HG03060 (cell line): ENCODE results near the gene MAP2K2.
"Not testable (repeated sequence)": the region's sequence is repeated elsewhere in the genome, so short reads cannot be mapped to it uniquely, and the experiment has no call there.

Source experiments
- ATAC-seq: cut with Tn5 transposase; IDR thresholded peaks from one replicate; pipeline ENCODE4 v1.9.1; 2021; ENCODE audit warnings: low read depth, moderate number of reproducible peaks; ENCODE audit not compliant: unreplicated experiment

MAP2K2 gene

DNA sequence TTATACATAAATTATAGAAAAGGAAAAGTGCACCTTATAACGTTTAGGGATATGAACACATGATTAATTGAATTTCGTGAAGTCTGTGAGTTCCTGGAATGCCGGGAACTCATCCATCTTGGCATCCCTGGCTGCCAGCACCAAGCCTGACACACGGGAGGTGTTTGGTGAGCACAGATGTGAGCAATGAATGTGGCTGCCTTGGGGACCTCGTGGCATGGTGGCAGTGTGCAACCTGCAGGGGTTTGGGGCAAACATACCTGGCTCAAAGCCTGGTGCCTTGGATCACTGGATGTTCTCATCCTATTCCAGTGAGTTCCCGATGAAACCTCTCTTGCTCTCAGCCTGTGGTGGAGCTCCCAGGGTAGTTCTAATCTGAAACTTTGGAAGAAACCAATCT, 10.4 kb upstream of the MAP2K2 start:
- ATAC-seq: no peak

DNA sequence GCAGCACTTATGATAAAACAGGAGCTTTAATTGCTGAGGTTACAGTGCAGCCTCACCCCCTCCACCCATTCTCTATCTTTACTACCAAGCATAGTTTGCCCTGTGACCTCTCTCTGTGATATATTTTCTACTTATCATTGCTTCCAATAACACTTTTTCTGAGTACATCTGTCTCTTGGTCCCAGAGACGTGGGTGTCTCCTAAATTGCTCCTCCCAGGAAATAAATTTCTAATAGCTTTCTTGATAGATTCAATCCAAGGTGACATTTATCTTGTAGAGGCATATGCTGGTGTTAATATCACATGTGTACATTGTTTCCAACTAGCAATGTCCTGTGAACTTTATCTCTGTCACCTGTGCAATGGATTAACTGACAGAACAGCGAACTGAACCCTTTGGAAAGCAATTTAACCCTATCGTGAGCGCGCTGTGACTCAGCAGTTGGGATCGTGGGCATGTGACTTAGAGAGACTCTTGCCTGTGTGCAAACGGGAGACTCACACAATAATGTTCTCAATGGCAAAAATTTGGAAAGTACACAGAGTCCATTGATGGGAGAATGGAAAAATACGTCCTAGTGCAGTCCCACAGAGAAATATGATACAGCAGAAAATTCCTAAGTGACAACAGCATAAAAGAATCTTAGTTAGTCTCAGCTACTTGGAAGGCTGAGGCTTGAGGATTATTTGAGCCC, 7.0 kb upstream of the MAP2K2 start:
- no peak for ATAC-seq

DNA sequence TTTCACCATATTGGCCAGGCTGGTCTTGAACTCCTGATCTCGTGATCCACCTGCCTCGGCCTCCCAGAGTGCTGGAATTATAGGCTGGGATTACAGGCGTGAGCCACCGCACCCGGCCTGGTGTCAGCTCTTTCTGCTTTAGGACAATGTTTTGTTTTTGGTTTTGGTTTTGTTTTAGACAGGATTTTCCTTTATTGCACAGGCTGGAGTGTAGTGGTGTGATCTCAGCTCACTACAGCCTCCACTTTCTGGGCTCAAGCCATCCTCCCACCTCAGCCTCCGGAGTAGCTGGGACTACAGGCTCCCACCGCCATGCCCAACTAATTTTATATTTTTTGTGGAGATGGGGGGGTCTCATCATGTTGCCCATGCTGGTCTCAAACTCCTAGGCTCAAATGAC, 5.1 kb upstream of the MAP2K2 start:
- ATAC-seq: not testable (repeated sequence)

DNA sequence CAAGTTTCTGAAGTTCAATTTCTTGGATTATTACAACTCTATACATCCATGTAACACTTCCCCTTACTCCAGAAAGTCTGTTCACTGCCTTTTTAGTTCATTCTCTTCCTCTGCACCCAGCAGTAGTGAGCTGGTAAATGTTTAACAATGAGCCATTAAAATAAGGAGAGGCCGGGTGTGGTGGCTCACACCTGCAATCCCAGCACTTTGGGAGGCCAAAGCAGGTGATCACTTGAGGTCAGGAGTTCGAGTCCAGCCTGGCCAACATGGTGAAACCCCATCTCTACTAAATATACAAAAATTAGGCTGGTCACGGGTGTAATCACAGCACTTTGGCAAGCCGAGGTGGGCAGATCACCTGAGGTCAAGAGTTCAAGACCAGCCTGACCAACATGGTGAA, 3.4 kb upstream of the MAP2K2 start:
- ATAC-seq: not testable (repeated sequence)

DNA sequence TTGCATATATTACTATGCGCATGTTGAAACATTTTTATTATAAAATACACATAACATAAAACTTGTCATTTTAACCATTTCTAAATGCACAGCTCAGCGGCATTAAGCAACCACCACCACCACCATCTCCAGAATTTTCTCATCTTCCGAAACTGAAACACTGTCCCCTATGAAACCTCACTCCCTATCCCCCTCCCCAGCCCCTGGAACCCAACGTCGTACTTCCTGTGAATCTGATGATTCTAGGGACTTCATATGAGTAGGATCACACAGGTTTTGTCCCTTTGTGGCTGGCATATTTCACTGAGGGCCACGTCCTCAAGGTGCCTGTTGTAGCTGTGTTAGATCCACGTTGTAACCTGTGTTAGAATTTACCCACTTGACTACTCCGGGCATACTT, 716 bp upstream of the MAP2K2 start:
- no peak for ATAC-seq

DNA sequence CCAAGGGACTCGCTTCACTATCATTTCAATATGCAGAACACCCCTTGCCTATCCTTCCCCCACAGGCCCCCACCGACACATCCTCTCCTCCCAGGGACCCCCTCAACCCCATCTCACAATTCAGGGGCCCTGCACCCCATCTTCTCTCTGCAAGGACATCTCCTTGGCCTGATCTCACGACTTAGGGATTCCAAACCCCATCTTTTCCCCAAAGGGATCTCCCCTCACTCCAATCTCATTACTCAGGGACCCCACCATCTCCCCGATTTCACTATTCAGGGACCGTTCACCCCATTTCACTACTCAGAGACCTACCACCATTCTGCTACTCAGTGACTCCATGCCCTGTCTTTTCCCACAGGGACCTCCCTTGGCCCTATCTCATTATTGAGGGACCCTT, 1.4 kb downstream of the MAP2K2 start:
- ATAC-seq: no peak

DNA sequence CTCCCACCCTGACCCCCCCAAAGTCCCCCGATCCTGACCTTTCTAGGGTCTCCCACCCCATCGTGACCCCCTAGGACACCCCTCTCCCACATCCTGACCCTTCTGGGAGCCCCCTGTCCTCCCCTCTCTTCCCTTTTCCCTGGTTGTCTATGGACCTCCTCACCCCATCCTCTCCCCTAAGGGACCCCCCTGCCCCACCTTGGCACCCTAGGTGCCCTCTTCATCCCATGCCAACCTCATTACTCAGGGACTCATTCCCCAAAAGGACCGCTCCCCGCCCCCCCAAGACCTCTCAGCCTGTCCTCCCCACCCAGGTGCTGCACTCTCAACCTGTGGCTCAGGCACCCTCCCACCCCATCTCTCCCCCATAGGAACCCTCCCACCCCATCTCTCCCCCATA, 2.1 kb downstream of the MAP2K2 start:
- ATAC-seq: no peak

DNA sequence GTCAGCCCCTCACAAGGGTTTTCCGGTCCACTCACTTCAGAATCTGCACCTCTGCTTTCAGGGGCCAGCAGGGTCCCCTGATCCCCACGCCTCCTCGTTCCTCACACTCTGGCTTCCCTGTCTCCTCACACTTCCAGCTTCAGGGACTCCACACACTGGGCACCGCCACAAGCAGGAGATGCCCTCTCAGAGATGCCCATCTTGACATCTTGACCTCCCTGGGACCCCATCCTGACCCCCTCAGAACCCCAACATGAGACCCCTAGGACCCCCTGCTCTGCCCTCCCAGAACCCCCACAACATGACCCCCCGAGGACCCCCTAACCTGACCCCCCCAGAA, 2.7 kb downstream of the MAP2K2 start:
- no peak for ATAC-seq

DNA sequence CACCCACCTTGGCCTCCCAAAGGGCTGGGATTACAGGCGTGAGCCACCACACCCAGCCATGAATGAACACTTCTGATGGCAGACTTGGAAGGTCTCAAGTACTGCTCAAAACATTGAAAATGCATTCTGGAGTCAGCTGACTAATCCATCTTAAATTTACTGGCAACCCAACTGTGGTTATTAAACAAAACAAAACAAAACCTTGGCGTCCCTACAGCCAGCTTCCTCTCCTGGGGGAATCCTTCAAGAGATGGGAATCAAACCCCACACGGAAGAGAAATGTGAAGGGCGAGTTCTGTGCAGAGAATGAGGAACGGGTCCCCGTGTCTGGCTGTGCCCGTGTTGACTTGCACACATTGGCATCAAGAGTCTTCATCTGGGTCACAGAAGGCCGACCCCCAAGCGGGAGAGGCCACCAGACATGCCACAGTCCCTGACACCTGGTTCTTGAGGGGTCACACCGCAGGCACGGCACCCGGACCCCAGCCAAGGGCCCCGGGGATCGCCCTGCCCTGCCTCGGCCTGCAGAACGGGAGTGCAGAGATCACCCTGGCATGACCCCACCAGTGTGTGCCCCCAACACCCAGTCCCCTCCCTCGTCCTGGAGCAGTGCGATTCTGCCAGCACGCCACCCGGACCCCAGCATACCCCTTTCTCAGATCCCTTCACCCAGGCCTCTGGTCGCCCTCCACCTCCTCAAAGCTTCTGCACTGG, 3.2 kb downstream of the MAP2K2 start:
- no peak for ATAC-seq

DNA sequence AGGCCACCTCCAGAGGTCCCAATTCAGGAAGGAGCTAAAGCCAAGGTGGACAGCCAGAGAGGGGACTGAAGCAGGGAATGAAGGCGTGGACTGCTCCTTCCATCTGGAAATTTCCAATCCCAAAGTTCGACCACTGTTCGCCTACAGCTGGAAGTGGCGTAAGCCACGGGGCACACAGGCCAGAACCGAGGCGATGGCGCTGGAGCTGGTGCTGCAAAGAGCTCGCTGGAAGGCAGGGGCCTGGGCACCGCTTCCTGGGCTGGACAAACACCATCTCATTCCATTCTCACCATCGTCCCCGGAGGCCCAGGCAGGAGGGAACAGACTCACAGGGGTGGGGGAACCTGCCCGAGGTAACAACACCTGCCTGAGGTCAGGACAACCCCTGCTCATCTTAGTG, 4.2 kb downstream of the MAP2K2 start:
- no peak for ATAC-seq

DNA sequence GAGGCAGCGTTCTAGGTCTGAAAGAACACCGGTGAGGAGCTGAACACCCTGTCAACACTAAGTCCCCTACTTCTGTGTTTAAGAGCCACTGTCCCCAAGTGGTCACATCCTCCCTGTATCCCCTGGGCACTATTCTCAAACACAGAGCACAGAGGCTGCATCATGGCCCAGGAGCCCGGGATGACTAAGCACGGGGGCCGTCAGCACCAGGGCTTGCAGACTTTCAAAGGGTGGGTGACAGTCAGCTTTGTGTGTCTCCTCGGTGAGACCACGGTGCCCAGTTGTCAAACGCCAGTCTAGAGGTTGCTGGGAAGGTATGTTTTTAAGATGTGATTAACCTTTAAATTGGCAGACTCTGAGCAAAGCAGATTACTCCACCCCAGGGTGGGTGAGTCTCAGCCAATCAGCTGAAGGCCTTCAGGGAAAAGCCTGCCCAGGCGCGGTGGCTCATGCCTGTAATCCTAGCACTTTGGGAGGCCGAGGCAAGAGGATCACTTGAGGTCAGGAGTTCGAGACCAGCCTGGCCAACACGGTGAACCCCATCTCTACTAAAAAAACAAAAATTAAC, 8.0 kb downstream of the MAP2K2 start:
- ATAC-seq: no peak

DNA sequence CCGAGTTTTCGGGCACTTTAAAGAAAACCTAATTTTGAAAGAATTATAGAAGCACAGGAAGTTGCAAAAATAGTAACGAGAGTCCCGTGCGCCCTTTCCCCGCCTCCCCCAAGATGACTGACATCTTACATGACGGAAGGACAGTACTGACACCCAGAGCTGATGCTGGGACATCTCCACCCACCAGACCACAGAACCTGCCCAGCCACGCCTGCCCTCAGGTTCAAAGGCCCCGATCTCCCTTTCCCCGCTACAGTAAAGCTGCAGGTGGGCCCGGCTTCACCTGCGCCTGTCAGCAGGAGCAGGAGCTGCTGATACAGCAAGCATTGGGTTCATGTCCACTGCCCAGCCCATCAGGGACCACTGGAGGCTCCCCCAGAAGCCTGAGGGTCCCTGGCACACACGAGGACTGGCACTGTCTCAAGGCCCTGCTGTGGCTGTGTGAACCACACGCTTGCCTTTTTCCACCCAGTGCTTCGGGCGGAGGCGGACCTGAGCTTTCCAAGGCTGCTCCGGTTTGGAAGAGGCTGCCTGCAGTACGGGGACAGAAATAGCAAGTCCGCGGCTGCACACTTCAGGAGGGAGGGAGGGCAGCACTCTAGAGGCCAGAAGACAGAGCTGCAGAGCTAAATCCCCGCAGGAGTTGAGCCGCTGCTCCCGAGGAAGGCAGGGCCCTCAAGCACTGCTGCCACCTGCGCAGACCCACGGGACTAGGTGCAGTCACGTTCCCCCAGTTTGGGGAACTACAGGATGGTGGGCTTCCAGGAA, 8.7 kb downstream of the MAP2K2 start:
- ATAC-seq: peak; percentile 48

DNA sequence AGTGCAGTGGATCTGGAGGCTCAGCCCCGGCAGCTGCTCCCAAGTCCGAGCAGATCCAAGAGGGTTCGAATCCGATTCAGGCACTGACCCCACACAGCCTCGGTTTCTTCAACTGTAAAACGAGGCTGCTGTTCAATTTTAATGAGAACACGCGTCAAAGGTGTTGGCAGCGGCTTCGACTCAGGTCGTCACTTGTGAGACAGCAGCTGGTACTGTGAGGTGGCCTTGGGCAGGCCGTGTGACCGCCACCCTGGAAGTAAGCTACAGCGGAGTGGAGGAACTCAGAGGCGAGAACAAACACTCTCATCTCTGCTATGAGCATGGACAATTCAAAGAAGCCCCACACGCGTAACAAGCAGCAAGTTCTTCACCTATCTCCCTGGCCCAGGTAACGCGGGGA, 9.7 kb downstream of the MAP2K2 start:
- ATAC-seq: no peak

DNA sequence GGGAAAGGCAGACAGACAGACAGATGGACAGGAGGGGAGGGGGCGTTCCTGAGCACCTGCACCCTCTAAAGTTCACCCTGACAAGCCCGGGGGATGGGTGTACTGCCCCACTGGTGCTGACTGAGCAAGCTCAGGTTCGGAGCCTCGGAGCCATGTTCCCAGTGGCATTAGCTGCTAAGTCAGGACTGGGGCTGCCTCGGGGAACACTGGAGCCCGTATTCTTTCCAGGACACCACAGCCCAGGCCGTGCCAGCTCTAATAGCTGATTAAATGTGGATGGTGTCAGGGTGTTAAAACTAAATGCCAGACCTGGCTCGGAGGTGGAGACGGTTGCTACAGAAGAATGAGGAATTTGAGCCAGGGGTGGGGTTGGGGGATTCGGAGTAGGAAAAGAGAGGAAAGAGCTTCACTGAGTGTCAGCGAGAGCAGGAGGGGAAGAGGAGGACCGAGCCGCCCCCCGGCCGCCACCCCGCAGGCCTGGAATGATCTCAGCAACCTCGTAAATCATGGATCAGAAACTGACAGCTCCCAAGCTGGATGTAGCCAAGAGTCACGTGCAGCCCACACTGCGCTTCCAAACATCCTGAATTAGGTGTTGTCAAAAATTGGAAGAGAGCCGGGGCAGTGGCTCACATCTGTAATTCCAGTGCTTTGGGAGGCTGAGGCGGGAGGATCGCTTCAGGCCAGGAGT, 10.4 kb downstream of the MAP2K2 start:
- ATAC-seq: no peak

DNA sequence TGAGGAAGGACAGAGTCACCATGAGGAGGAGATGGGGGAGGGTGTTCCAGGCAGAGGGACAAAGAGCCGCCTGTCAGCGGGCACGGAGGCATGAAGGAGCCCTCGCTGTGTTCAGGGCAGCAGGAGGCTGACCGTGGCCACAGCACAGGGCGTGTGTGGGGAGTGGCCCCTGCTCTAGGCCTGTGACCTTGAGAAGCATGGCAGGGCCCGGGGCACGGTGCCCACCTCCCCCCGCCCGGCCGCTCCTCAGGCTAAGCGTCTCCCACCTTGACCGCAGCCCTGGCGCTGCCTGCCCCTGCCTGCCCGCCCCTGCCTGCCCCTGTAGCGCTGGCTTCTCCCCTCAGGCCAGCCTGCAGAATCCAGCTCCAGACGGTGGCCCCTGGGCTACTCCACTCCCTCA, 11.6 kb downstream of the MAP2K2 start:
- ATAC-seq: no peak

DNA sequence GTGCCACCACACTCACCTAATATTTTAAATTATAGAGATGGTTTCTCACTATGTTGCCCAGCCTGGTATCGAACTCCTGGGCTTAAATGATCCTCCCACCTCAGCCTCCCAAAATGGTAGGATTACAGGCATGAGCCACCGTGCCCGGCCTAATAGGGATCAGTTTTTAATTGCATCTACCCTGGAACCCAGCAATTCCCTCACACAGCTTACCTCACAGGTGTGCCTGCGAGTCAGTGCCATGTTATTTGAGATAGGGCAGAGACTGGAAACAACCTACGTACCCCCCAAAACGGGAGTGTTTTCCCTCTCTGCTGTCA, 14.3 kb downstream of the MAP2K2 start:
- no peak for ATAC-seq

DNA sequence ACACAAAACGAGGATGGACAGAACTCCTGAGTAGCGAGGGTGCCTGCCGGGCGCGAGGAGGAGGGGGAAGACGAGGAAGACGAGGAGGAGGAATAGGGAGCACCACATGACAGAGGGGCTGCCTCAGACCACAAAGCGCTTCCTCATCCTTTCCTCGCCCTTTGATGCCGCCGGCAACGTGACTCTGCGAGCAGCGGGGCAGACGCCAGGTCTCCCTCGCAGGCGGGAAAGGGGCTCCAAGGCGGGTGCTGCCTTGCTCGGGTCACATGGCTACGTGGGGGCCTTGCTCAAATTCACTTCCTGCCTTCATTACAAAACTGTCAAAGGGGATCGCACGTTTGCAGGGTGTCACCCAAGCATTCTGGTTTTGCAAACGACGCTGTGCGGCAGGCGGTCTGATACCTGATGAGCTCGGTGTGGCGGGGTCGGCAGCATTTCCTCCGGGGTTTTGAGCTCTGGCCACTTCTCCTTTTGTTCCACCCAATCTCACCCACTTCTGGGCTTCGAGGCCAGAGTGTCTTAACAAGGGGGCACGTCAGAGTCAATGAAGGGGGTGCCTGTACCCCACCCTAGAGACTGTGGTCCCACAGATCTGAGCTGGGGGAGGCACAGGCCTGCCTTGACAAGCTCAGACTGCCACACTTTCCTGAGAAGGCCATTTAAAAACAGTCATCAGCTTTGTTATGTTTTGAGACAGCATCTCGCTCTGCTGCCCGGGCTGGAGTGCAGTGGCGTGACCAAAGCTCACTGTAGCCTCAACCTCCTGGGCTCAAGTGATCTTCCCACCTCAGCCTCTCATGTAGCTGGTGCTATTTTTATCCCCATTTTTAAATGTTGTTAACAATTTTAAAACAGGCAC, 14.9 kb downstream of the MAP2K2 start:
- ATAC-seq: peak; percentile 42

DNA sequence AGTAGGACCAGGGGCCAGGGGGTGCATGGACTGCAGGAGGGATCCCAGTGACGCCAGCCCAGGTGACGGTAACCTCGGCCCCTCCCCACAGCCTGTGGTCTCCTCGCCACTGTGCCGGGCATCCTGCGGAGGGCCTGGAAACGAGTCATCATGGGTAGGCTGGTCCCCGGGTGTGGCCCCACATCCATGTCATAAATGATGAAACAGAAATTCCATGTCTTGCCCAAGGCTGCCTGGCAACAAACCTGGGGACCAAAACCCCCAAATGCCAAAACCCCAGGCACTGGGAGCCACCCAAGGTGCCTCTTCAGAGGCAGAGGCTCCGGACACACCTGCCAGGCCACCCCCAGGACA, 20.9 kb downstream of the MAP2K2 start:
- no peak for ATAC-seq

DNA sequence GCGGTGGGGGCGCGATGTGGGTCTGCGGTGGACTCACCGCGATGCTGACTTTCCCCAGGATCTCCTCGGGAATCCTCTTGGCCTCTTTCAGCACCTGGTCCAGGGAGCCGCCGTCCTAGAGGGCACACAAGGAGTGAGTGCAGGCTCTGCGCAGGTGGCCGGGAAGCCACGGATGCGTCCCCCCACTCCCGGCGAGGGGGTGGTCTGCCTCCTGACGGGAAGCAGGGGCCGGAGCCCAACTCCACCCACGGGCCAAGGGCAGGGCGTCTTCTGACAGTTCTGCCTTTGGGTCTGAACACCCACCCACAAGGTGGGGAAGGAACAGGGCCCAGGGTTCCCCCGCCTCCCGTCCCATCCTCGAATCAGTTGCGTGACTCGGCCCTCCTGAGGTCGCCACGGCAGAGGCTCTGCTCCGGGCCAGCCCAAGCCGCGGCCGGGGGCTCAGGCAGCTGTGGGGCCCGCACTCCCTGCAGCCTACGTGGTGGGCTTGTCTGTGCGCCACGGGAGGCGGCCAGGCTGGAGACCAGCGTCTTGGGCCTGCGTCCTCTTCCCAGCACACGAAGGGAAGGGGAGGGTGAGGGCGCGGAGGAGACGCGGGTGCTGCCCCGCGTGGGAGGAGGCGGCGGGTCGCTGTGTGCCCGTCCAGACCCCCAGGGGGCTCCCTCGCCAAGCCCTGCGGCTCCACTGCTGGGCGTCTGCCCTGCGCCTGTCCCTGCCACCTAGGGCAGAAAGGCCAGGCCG, 21.4 kb downstream of the MAP2K2 start:
- no peak for ATAC-seq

DNA sequence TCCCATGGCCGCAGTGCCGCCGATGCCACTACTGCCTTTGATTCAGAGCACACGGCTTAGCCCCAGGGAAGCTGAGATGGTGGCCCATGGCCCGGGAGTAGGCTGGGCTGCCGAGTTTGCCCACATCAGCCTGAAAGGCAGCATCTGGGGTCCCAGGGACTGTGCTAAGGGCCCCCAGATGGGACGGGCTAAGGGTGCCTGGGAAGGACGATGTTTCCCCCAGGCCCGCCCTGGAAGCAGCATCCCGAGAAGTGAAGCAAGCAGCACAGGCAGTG, 22.5 kb downstream of the MAP2K2 start:
- ATAC-seq: no peak
